Stimulated activated naive CD8-positive, alpha-beta T cell treated with anti-CD3 and anti-CD28 coated beads, Interleukin-15, Interleukin-2, amounts not matched to agents 100 ng/mL and 50 ng/mL, for 24 hours (primary cell): ENCODE data around the gene APLP2.

Experiments used
- H3K27ac Mint-ChIP-seq: one replicate; pipeline ENCODE4 v1.8.0; 2021; ENCODE audit warnings: mild to moderate bottlenecking, mixed read lengths
- H3K27me3 Mint-ChIP-seq: one replicate; pipeline ENCODE4 v1.8.0; 2021; ENCODE audit warnings: mixed read lengths
- H3K36me3 Mint-ChIP-seq: one replicate; pipeline ENCODE4 v1.8.0; 2021; ENCODE audit warnings: low read depth, mixed read lengths
- H3K4me1 Mint-ChIP-seq: one replicate; pipeline ENCODE4 v1.8.0; 2021; ENCODE audit warnings: low read depth, mixed read lengths
- H3K4me3 Mint-ChIP-seq: one replicate; pipeline ENCODE4 v1.8.0; 2021; ENCODE audit warnings: mild to moderate bottlenecking, mixed read lengths
- H3K9me3 Mint-ChIP-seq: one replicate; pipeline ENCODE4 v1.8.0; 2021; ENCODE audit warnings: mixed read lengths

APLP2 gene

DNA sequence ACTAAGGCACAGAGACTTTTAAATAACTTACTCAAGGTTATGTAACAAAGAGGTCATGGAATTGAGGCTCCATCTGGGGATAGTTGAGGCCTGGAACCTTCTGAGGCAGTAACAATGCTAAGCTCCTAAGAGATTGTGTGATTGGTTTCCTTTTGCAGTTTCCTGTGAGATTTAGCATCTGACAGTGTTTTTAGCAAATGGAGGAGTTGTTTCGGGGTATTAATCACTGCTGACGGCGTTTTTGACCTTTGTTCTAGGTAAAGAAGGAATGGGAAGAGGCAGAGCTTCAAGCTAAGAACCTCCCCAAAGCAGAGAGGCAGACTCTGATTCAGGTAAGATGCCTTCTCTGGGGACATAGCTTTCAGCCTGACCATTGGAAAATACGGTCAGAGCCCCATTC is 57.8 kb downstream of the APLP2 start:
- H3K27ac Mint-ChIP-seq: no peak overlapping the region
- H3K27me3 Mint-ChIP-seq: no peaks in the 10 kb centered on the region
- H3K36me3 Mint-ChIP-seq: peaks cover 64% of the 10 kb centered on the region
- no peak overlapping the region for H3K4me3 Mint-ChIP-seq
- no peaks in the 10 kb centered on the region for H3K9me3 Mint-ChIP-seq
- peaks cover 14% of the 10 kb centered on the region for H3K4me1 Mint-ChIP-seq

DNA sequence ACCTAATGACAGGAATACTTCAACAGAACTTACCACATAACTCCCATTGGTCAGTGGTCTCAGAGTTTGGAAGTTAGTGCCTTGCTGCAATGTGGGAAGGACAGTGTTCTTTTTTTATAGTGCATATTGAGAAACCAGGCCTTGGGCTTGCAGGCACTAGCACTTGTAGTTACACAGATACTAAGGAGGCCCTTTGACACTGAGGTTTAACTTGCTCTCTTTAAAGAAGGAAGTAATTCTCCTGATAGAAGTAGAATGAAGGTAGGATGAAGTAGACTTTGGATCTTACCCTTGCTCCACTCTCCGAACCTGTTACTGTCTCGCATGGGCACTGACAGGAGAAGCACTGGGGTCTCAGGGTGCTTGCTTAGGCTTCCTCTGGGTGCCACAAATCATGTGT is 58.9 kb downstream of the APLP2 start:
- peaks cover 8% of the 10 kb centered on the region for H3K4me1 Mint-ChIP-seq
- no peak overlapping the region for H3K27ac Mint-ChIP-seq
- H3K36me3 Mint-ChIP-seq: peaks cover 55% of the 10 kb centered on the region
- H3K4me3 Mint-ChIP-seq: no peak overlapping the region
- no peaks in the 10 kb centered on the region for H3K9me3 Mint-ChIP-seq
- no peaks in the 10 kb centered on the region for H3K27me3 Mint-ChIP-seq

DNA sequence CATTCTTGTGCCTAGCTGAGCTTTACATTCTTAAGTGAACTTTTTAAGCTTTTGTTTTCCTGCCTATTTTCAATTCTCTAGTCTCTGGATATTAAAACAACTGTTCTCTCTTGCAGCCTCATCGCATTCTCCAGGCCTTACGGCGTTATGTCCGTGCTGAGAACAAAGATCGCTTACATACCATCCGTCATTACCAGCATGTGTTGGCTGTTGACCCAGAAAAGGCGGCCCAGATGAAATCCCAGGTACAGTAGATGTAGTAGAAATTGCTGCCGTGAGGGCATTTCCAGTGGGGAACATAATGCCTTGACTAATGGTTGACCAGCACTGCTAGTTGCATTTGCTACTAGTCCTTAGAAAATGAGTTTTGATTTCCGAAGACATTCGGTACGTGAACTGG is 60.2 kb downstream of the APLP2 start:
- H3K9me3 Mint-ChIP-seq: no peaks in the 10 kb centered on the region
- H3K4me1 Mint-ChIP-seq: peaks cover 4% of the 10 kb centered on the region
- H3K4me3 Mint-ChIP-seq: no peak overlapping the region
- peaks cover 55% of the 10 kb centered on the region for H3K36me3 Mint-ChIP-seq
- H3K27me3 Mint-ChIP-seq: no peaks in the 10 kb centered on the region
- H3K27ac Mint-ChIP-seq: no peak overlapping the region

DNA sequence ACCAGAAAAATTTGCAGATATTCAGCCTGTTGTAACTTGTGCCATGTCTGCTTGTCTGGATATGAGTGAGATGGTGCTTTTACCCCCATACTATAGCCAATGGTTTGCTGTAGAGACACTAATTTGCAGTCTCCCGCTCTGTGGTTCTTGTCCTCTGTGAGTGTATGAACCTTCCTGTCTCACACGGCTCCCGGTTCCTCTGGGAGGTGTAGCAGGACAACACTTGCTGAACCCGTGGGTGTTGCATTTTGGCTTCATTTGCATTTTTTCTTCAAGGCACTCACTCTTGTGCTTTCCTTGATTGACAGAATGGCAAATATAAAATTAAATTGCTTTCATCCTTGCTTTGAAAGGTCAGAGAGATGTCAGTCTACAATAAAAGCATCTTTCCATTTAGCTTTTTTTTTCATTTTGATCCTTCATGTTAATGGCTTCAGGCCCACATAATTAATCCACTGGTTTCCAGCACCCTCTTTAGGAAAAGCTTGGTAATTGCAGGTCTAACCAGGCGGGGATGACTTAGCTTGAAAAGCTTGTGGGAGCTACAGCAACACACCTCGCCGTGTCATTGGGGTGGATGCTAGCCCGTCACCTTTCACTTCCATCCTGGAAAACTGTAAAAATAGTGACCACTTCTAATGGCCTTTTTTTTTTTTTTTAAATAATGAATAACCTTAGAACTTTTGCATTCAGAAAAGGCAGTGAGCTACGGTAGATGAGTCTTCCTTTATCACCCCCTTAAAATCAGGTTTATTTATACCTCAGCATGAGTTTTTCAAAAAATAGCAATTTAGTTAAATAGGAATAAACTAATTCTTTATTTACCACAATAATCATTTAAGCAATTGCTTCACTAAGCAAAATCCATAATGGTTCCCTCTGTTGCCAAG is 62.5 kb downstream of the APLP2 start:
- H3K27ac Mint-ChIP-seq: no peak overlapping the region
- H3K9me3 Mint-ChIP-seq: no peaks in the 10 kb centered on the region
- H3K4me1 Mint-ChIP-seq: peaks cover 4% of the 10 kb centered on the region
- H3K27me3 Mint-ChIP-seq: no peaks in the 10 kb centered on the region
- H3K36me3 Mint-ChIP-seq: peaks cover 49% of the 10 kb centered on the region
- no peak overlapping the region for H3K4me3 Mint-ChIP-seq

DNA sequence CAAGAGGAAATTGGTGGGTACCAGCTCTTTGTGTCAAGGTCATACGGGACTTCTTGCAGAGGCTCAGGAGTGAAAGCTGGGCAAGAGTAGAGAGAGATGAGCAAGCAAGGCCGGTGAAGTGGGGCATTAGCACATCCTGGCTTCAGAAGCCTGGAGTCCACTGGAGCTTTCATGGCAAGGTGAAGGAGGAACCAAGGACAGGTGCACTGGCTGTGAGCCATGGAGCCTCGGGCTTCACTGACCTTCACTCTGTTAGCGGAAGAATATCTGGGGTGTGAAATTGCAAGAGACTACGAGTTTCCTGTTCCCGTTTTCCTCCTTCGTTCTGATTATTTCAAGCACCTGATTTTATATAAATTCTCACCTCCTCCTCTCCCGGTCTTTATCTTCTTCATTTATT is 64.0 kb downstream of the APLP2 start:
- Mint-ChIP-seq H3K4me3 (no peak overlapping the region), H3K36me3 (peaks cover 55% of the 10 kb centered on the region), H3K27me3 (no peaks in the 10 kb centered on the region), H3K9me3 (no peaks in the 10 kb centered on the region), H3K27ac (no peak overlapping the region), H3K4me1 (peaks cover 4% of the 10 kb centered on the region)

DNA sequence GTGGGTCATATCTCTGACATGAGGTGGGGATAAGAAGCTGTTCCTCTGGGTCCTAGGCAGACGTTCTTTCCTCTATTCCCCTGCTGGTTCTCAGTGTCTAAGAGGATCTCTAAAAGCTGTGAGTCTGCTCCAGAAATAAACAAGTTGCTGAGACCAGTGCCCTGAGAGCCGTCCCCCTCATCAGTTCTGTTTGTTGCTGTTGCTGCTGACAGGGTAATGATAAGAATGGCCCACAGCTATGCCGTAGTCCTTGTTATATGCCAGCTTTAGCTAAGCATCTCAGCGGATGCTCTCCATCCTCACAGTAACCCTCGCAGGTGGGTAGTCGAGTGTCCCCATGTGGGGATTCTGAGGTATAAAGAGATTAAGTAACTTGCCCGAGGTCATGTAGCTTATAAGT is 66.4 kb downstream of the APLP2 start:
- H3K27ac Mint-ChIP-seq: no peak overlapping the region
- H3K4me3 Mint-ChIP-seq: no peak overlapping the region
- H3K4me1 Mint-ChIP-seq: peaks cover 4% of the 10 kb centered on the region
- peaks cover 53% of the 10 kb centered on the region for H3K36me3 Mint-ChIP-seq
- H3K9me3 Mint-ChIP-seq: no peaks in the 10 kb centered on the region
- no peaks in the 10 kb centered on the region for H3K27me3 Mint-ChIP-seq

DNA sequence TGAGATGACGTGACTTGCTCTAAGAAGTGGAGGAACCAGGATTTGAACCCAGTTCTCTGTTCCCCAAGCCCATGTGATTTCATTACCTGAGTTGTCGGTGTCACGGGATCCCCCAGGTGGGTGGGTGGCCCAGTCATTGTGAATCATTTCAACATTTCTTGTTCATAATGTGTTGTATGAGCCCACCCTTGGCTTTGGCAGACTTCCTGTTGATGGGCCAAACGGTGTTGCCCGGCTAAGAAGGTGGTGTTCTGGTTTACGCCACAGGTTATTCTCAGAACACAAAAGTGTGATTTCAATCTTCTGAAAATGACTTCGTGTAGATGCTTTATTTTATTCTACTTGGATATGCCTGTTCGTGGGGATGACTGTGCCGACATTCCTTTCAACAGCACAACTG is 68.3 kb downstream of the APLP2 start:
- H3K9me3 Mint-ChIP-seq: no peaks in the 10 kb centered on the region
- H3K27ac Mint-ChIP-seq: no peak overlapping the region
- no peaks in the 10 kb centered on the region for H3K4me1 Mint-ChIP-seq
- no peak overlapping the region for H3K4me3 Mint-ChIP-seq
- H3K27me3 Mint-ChIP-seq: no peaks in the 10 kb centered on the region
- H3K36me3 Mint-ChIP-seq: peaks cover 48% of the 10 kb centered on the region

DNA sequence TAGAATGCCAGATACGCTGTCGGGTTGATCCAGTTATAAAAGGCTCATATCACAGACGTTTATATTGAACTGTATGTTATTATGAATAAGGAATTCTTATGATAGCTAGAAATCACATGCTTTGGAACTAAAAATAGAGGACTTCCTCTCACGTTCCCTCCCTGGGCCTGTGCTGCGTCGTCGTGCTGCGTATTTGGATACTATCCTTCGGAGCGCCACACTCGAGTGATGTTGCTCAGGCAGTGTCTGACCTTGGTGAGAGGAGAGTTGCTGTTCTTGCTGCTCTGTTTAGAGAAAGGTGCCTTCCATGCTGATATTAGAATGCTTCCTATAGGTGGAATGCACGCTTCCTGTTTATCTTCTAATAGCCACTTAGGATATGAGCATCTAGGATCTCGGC is 69.7 kb downstream of the APLP2 start:
- Mint-ChIP-seq H3K4me3 (no peak overlapping the region), H3K27me3 (no peaks in the 10 kb centered on the region), H3K4me1 (no peaks in the 10 kb centered on the region), H3K36me3 (peaks cover 40% of the 10 kb centered on the region), H3K9me3 (no peaks in the 10 kb centered on the region), H3K27ac (no peak overlapping the region)

DNA sequence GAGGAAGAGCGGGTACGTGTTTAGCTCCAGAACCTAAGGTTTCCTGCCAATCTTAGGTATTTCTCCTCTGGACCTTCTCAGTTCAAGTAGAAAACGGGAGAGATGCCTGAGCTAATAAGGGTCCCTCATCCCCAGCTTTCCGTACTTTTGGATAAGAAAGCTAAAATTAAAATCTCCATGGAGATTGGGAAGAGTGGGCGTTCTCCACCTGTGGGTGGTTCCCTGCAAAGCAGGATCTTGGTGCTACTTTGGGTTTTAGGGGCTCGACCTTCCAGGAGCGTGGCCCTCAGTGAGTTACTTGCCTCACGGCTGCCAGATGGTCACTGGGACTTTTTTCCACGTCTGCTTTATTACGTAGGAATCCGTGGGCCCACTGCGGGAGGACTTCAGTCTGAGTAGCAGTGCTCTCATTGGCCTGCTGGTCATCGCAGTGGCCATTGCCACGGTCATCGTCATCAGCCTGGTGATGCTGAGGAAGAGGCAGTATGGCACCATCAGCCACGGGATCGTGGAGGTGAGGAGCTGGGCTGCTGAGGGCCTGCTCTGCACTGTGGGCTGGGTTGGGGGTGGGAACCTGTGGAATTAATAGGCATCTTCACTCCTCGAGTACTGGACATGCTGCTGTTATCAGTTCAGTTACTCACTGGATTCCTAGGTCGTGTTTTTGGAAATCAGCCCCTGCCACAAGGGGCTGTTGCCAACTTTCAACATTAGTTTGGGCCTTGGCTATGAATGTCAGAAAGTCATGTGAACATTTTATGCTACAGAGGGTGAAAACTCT is 72.1 kb downstream of the APLP2 start:
- Mint-ChIP-seq H3K36me3 (peaks cover 37% of the 10 kb centered on the region), H3K4me3 (no peak overlapping the region), H3K9me3 (no peaks in the 10 kb centered on the region), H3K27ac (no peak overlapping the region), H3K4me1 (peaks cover 8% of the 10 kb centered on the region), H3K27me3 (no peaks in the 10 kb centered on the region)

DNA sequence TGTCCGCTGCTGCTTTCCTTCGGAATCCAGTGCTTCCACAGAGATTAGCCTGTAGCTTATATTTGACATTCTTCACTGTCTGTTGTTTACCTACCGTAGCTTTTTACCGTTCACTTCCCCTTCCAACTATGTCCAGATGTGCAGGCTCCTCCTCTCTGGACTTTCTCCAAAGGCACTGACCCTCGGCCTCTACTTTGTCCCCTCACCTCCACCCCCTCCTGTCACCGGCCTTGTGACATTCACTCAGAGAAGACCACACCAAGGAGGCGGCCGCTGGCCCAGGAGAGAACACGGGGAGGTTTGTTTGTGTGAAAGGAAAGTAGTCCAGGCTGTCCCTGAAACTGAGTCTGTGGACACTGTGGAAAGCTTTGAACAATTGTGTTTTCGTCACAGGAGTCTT is 74.4 kb downstream of the APLP2 start:
- no peaks in the 10 kb centered on the region for H3K27me3 Mint-ChIP-seq
- no peak overlapping the region for H3K4me3 Mint-ChIP-seq
- H3K9me3 Mint-ChIP-seq: no peaks in the 10 kb centered on the region
- peaks cover 31% of the 10 kb centered on the region for H3K36me3 Mint-ChIP-seq
- peaks cover 14% of the 10 kb centered on the region for H3K4me1 Mint-ChIP-seq
- no peak overlapping the region for H3K27ac Mint-ChIP-seq

DNA sequence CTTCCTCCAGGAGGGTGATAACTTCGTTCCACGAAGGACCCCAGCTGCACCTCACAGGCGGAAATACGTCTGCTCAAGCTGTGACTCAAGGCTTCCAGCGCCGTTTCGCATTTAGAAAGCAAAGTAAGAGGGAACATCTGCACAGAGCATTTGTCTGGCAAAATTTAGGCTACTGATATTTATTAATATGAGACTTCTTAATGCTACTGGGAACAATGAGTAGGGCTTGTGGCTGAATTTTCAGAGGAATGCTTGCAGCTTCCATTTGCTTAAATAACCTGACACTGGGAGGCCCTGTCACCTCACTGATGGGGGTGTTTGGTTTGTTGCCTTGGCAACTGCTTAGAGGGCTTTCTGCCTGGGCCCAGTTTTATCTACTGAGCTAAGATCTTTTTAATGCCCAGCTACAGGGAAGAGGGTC is 75.2 kb downstream of the APLP2 start:
- Mint-ChIP-seq H3K4me3 (no peak overlapping the region), H3K27ac (no peak overlapping the region), H3K27me3 (no peaks in the 10 kb centered on the region), H3K4me1 (peaks cover 14% of the 10 kb centered on the region), H3K36me3 (peaks cover 26% of the 10 kb centered on the region), H3K9me3 (no peaks in the 10 kb centered on the region)

DNA sequence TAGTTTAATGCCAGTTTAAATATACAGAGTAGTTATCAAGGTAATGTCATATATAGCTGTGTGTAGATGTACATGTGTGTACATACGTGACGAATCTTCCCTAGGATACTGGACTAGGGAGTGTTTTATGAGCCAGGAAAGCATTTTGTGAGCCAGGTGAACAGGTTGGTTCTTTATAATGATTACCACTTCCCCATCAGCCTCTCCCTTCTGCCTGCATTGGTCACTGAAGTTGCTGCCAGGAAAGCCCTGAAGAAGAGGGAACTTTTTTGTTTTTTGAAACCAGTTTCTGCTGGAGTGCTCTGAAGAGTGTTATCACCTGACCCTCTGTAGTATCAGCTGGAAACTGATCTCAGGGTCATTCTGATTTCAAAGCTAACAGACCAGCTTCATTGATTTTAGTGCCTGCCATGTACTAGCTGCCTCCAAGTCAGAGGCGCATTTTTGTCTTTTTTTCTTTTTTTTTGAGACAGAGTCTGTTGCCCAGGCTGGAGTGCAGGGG is 75.7 kb downstream of the APLP2 start:
- Mint-ChIP-seq H3K4me3 (no peak overlapping the region), H3K9me3 (no peaks in the 10 kb centered on the region), H3K27me3 (no peaks in the 10 kb centered on the region), H3K4me1 (peaks cover 14% of the 10 kb centered on the region), H3K27ac (no peak overlapping the region), H3K36me3 (peaks cover 21% of the 10 kb centered on the region)

DNA sequence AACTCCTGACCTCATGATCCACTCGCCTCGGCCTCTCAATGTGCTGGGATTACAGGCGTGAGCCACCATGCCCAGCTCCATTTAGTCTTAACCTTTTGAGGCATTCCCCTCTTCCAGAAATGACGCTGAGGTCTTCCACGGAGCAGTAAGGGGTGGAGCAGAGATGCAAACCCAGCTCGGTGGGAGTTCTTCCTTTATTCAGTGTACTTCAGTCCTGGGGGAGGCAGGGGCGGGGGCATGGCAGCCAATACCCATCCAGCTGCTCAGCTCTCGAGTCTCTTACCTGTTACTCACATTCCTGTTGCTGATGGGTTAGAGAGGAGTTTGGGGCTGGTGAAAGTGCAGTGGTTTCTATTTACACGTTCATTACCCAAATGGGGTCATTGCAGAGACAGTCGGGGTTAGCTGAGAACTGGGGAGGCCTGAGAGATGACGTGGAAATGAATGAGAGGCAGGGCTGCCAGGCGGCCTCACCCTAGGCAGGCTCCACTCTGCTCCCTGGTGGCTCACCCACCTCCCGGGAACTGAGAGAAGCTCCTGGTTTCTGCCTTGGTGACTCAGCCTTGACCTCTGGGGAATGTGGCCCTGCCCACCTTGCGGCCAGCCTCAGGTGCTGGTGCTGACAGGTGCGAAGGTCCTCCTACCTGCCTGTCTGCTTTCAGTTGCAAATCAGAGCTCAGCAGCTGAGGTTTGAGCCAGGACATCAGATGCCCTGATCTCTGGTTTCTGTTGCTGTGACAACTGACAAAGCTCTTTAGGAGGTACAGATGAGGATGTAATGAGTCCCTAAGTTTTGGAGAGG is 76.5 kb downstream of the APLP2 start:
- no peaks in the 10 kb centered on the region for H3K9me3 Mint-ChIP-seq
- H3K27ac Mint-ChIP-seq: no peak overlapping the region
- peaks cover 19% of the 10 kb centered on the region for H3K36me3 Mint-ChIP-seq
- no peak overlapping the region for H3K4me3 Mint-ChIP-seq
- H3K4me1 Mint-ChIP-seq: peaks cover 14% of the 10 kb centered on the region
- no peaks in the 10 kb centered on the region for H3K27me3 Mint-ChIP-seq

DNA sequence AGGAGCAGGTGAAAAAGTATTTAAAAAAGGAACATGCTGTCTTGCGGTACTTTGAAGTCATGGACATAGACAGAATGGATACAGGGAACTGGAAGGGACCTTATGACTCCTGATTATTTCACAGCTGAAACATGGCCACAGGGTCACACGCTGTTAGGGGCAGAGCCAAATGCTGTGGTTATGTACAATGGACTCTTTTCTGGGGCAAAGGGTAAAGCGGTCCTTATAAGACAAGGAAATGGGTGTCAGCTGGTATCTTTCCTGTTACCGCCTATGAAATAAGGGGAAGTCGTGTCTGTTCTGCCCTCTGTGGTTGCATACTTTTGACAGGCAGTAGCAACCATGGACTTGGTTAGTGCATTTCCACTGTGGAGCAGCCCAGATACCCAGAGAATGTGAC is 77.1 kb downstream of the APLP2 start:
- no peak overlapping the region for H3K27ac Mint-ChIP-seq
- peaks cover 16% of the 10 kb centered on the region for H3K36me3 Mint-ChIP-seq
- H3K4me3 Mint-ChIP-seq: no peak overlapping the region
- peaks cover 14% of the 10 kb centered on the region for H3K4me1 Mint-ChIP-seq
- no peaks in the 10 kb centered on the region for H3K9me3 Mint-ChIP-seq
- peaks cover under 1% of the 10 kb centered on the region for H3K27me3 Mint-ChIP-seq
